HG03039 (cell line): Measurements from ENCODE around the gene CKMT2.

ENCODE experiments used
- ATAC-seq: cut with Tn5 transposase; IDR thresholded peaks from one replicate; pipeline ENCODE4 v1.9.1; 2021; ENCODE audit warnings: mild to moderate bottlenecking, moderate library complexity; ENCODE audit not compliant: unreplicated experiment

CKMT2 gene

GRCh38 chr5:81214848-81215247 is 18.3 kb upstream of the CKMT2 start:
- ATAC-seq, result no peak

DNA sequence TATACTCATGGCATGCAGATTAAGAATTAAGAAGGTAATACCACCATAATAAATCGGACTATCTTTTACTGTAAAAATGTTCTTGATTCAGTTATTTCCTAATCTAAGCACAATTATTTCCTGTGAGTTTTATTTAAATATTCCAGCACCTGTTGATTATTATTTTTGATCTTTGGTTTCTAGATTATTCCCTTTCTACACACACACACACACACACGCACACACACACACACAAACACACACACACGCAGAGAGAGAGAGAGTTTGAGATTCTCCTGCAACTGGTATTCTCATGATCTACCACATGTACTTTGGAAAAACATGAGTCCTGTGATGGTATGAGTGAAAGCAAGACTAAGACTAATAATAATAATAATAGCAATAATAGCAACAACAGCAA is 17.0 kb upstream of the CKMT2 start:
- no peak for ATAC-seq

GRCh38 chr5:81219389-81219788 is 13.7 kb upstream of the CKMT2 start:
- no peak for ATAC-seq

GRCh38 chr5:81222285-81222684 is 10.8 kb upstream of the CKMT2 start:
- no peak for ATAC-seq

DNA sequence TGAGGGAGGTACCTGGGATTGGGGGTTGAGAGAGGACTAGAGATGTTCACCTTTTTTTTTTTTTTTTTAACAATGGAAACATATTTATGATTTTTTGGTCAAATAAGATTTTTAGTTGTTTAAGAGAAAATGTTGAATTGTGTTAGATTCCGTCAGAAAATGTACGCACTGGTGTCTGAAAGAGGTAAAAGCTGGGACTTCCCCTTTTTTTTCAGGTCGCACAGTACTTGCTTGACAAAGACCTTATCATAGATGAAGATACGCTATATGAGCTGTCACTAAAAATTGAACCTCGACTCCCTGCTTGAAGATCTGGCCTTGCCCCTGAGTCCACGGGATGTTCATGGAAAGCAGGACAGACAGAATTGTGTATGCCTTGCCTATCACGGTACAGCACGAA is 7.7 kb upstream of the CKMT2 start:
- ATAC-seq, result no peak

DNA sequence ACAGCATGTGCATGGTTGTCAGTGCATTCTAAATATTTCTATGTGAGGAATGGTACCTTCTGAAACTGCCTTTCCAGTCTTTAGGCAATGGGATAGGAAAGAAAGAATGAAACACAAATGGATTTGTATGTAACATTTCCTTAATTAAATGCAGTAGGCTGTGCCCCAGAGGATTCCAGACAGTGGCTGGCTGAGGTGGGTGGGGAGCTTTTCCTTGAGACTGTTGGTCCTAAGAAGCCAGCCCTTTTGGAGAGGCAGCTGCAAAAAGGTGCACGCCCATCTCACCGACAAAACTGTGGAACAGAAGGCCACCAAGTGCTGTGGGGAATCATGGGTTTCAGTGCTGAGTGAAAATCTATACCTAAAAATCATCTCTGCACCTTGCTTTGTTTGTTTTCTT is 6.8 kb upstream of the CKMT2 start:
- ATAC-seq, result no peak

- ATAC-seq, result no peak
These were observed 6.2 kb upstream of the CKMT2 start for GRCh38 chr5:81226949-81227348.

GRCh38 chr5:81228084-81228483 is 5.0 kb upstream of the CKMT2 start:
- no peak for ATAC-seq

- no peak for ATAC-seq
These were observed 2.7 kb upstream of the CKMT2 start for GRCh38 chr5:81230416-81230815.

DNA sequence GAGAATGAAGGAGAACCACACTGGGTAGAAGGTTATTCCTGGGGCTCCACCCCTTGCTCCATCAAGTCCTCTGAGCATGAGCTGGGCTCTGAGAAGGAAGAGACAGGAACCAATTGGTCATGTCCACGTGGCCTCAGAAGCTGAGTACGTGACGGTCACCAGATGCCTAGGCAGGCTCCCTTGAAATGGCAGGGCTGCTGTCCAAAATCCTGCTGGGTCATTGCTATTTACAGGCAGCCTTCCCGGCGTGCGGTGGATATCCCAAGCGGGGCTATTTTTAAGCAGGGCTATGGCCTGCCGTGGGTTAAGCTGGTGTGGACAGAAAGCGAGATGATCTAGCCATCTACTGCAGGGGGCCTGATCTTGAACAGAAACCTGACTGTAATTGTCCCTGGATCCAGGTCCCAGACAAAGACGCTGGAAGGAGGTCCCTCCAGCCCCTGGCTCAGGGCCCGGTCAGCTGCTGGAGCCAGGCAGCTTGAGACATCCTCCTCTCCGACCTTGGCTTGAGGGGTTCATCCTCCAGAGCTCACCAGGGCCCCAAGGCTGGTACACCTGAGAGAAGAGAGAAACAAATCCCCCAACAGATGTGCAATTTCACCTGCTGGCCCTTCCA is 550 bp upstream of the CKMT2 start:
- ATAC-seq, result no peak

DNA sequence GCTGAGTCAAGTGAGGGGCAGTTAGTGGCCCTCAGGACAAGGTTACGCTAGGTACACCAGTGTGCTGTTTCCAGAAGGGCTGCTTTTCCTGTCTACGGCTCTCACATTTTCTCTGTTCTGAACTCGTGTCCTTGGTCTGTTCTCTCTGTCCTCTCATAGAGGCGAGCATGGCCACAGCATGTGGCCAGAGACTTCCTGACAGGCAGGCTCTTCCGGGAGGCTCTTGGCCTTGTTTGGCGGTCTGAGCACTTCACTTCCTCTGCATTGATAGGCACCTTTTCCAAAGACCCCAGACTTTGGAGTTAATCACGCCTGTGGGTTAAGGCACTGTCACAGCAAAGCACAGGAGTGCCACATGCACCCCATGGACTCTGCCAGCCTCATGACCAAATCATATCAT is 1.2 kb downstream of the CKMT2 start:
- no peak for ATAC-seq

GRCh38 chr5:81234801-81235200 is 1.7 kb downstream of the CKMT2 start:
- no peak for ATAC-seq

GRCh38 chr5:81235287-81236072 is 2.4 kb downstream of the CKMT2 start:
- no peak for ATAC-seq

- ATAC-seq, result no peak
These were observed 5.3 kb downstream of the CKMT2 start for GRCh38 chr5:81238460-81238859.

- ATAC-seq, result no peak
These were observed 6.5 kb downstream of the CKMT2 start for GRCh38 chr5:81239613-81240012.

DNA sequence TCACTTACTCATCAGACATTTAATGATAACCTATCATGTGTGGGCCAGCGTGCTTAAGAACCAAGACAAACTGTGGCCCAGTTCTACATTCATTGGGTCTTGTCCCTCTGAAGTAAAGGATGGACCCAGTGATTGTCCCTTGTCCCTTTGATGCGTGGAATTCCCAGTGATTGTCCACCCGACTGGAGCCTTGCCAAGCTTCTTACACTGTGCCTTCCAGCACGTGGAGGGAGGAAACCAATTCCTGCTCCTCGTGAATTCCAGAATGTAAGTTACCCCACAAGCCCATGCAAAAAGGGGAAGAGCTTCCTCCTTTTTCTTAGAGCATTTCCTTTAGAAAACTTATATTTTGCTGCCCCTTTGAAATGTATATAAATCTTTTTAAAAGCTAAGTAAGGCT is 7.9 kb downstream of the CKMT2 start:
- no peak for ATAC-seq

DNA sequence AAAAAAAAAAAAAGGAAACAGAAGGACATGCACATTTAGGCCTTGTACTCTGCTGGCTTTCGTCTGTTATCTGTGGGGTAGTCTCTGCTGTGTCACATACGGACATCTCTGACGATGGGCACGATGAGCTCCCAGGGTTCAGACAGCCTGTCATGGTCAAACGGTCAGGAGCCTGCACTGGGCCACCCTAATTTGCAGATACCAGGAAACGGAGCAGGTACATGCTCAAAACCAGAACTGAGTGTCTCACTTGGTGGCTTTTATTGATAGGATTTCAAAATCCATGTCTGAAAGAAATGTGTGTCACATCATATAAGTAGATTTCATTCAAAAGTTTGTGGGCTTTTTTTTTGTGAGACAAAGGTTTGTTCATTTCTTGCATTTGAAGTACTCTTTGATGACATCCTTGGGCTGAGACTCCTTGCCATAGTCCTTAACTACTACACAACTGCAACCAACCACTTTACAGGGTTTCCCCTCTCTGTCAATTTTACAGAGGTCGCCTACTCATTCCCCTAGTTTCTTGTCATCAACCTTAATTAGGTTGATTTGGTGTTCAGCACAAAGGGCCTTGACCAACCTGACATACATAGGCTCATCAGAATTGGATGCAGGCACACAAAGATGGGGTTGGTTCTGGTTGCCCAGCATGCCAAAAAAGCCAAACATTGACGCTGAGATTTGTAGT is 9.0 kb downstream of the CKMT2 start:
- no peak for ATAC-seq

- ATAC-seq, result no peak
These were observed 9.8 kb downstream of the CKMT2 start for GRCh38 chr5:81242906-81243436.

DNA sequence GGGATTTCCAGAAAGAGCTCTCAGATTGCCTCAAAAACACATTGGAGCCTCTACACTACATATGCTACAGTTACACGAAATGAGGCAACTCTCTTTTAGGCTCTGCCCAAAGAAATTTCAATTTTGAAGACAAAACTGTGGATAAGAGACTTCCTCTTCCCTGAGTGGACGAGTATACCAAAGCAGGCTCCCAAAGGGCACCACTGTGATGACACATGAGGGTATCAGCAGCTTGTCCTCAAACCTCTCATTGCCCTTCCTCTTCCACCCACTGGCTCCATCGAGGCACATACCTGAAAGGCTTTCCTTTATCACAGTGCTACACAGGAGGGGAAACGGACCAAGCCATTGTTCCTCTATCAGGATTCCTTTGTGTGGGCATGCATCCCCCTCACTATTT is 11.3 kb downstream of the CKMT2 start:
- no peak for ATAC-seq

DNA sequence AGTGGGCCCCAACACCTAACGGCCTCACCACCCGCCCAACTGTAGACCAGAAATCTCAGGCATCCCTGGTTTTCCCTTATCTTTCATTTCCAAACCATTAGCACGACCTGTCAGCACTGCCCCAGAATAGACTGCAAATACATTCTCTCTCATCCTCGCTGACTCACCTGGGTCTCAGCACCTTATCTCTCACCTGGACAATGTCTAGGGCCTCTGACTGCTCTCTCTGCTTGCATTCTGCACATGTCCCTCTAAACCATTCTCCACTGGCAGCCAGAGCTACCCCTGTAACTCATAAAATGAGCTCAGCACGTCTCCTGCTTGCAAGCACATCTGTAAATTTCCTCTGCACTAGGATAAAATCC is 12.7 kb downstream of the CKMT2 start:
- no peak for ATAC-seq

GRCh38 chr5:81246697-81247096 is 13.6 kb downstream of the CKMT2 start:
- no peak for ATAC-seq

- no peak for ATAC-seq
These were observed 14.4 kb downstream of the CKMT2 start for GRCh38 chr5:81247441-81247972.
